ENCODE measurements around the gene RARS2. TPM values are rescaled to one million over a fixed set of nuclear protein-coding genes. Genes with fewer than 3 reads are reported as not detected.

RARS2 gene
- total RNA-seq, 5 donors from 2014 or later (not counting 1 experiment from before 2014, with no cell fraction given): 27.5 to 31.4 (median 28.4) TPM

DNA sequence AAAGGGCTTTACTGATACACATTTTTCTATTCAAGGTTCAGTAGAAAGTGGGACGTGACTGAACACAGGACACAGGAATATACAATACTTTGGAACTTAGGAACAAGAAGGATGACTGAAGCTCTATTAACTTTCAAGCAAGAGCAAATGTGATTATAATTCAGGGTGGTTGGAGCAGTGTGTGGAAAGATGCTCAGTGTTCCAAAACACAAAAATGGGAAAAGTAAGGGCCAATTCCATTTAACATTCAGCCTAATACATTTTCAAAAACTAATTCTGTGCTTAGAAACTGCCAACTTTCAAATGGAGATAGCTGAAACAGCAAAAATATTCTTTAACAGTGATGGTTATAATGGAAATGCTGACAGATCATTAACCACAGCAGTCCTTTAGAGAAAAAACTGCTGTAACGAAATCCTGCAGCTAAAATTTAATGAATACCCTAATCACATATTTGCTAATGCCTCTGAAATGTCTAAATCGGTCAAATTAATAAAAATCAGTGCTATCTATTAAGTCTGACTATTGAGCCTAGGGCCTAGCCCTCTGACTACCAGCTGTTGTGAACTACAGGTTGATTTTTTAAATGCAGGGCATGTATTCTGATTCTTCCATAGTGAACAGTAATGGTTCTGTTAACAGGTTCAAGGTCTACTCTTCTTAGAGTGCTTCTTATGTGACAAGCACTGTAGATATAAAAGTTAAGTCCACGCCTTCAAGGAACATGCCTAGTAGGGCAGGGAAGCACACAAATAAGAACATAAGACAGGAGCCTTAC is 45.9 kb downstream of the RARS2 start:
- CTCF ChIA-PET: interaction anchor here in 1 of 2 donors (0.6 kb wide), 1 partner anchor 12 kb away, joined by 6 read pairs; no protein-coding TSS in a partner anchor
- peaks cover 0 to 5% (median 0%) of the 10 kb centered on the region in 3 donors for H3K9me3 Mint-ChIP-seq

DNA sequence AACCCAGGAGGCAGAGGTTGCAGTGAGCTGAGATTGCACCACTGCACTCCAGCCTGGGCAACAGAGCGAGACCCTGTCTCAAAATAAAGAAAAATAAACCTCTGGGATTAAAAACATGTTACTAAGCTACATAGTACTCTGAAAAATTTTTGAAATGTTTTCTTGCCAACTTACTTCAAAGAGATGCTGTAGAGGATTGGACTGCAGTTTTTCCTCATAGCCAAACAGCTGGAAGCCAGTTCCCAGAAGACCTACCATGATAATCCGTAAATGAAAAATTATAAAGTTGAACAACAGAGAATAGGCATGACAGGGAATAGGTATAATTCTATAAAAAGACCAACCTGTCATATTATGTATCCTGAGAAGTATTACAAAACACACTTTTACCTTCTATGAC is 48.0 kb downstream of the RARS2 start:
- no CpG with 5 or more reads among the region's 2 CpGs for whole genome bisulfite sequencing (ENCODE audit: insufficient coverage)
- POLR2A ChIA-PET: no interaction called here
- Histone ChIP-seq H3K4me1 (ENCODE audit: control insufficient read depth in 1 of 2, extremely low read depth in 1 of 2, insufficient read depth in 2 of 2, low read length in 2 of 2) (no peaks in the 10 kb centered on the region), H3K27ac (ENCODE audit: low read length) (no peak overlapping the region), H3K27me3 (replicated peaks in 1 of 2; ENCODE audit: control insufficient read depth in 2 of 2, extremely low read depth in 1 of 2, insufficient read depth in 2 of 2, low read length in 1 of 2) (no peaks in the 10 kb centered on the region), H3K4me3 (ENCODE audit: control insufficient read depth in 1 of 2, extremely low read depth in 1 of 2, low read length in 1 of 2) (no peak overlapping the region), H3K36me3 (ENCODE audit: control insufficient read depth in 2 of 2, extremely low read depth in 1 of 2, insufficient read depth in 1 of 2, low read length in 1 of 2) (peaks cover 6 to 51% of the 10 kb centered on the region in 2 donors), H3K9me3 (no peaks in the 10 kb centered on the region)
- DNase-seq: no peak
- Mint-ChIP-seq H3K9me3 (peaks cover 0 to 5% (median 0%) of the 10 kb centered on the region in 3 donors), H3K4me1 (peaks cover 2 to 7% (median 5%) of the 10 kb centered on the region in 3 donors), H3K27me3 (no peaks in the 10 kb centered on the region), H3K4me3 (no peak overlapping the region), H3K36me3 (peaks cover 69% of the 10 kb centered on the region), H3K27ac (no peak overlapping the region)
- CTCF ChIA-PET: interaction anchor here in 1 of 2 donors (0.6 kb wide), 1 partner anchor 8 kb away, joined by 6 read pairs; no protein-coding TSS in a partner anchor
- ATAC-seq (replicated peaks in 1 of 4): no peak

More for the DNA sequence above, 45.9 kb downstream of the RARS2 start:
- H3K27me3 ChIP-seq (replicated peaks in 1 of 2; ENCODE audit: control insufficient read depth in 2 of 2, extremely low read depth in 1 of 2, insufficient read depth in 2 of 2, low read length in 1 of 2): no peaks in the 10 kb centered on the region
- H3K4me3 Mint-ChIP-seq: no peak overlapping the region
- ATAC-seq (replicated peaks in 1 of 4) (no peak), DNase-seq (no peak)
- WGBS (ENCODE audit: insufficient coverage): 100% methylated on average over 2 of the region's 4 CpGs
- H3K27me3 Mint-ChIP-seq: no peaks in the 10 kb centered on the region
- H3K4me1 Mint-ChIP-seq: no peaks in the 10 kb centered on the region
- peaks cover 6 to 56% of the 10 kb centered on the region in 2 donors for H3K36me3 ChIP-seq (ENCODE audit: control insufficient read depth in 2 of 2, extremely low read depth in 1 of 2, insufficient read depth in 1 of 2, low read length in 1 of 2)
- no peak overlapping the region for H3K27ac ChIP-seq (ENCODE audit: low read length)
- no peak overlapping the region for H3K27ac Mint-ChIP-seq
- H3K9me3 ChIP-seq: no peaks in the 10 kb centered on the region
- POLR2A ChIA-PET: interaction anchor here in 1 of 2 donors (0.6 kb wide), 1 partner anchor 99 kb away, joined by 3 read pairs; no protein-coding TSS in a partner anchor
- H3K4me3 ChIP-seq (ENCODE audit: control insufficient read depth in 1 of 2, extremely low read depth in 1 of 2, low read length in 1 of 2): no peak overlapping the region
- no peaks in the 10 kb centered on the region for H3K4me1 ChIP-seq (ENCODE audit: control insufficient read depth in 1 of 2, extremely low read depth in 1 of 2, insufficient read depth in 2 of 2, low read length in 2 of 2)
- peaks cover 64% of the 10 kb centered on the region for H3K36me3 Mint-ChIP-seq

DNA sequence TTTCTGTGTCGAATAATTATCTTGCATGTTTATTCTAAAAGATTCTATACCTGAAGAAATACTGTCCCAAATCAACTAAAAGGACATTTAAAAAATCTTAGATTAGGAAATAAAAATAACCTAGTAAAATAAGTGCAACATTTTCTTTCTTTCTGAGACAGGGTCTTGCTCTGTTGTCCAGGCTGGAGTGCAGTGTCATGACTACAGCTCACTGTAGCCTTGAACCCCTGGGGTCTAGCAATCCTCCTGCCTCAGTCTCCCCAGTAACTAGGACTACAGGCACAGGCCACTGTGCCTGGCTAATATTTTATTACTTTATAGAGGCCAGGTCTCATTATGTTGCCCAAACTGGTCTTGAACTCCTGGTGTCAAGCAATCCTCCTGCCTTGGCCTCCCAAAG is 48.7 kb downstream of the RARS2 start:
- Mint-ChIP-seq H3K27ac (no peak overlapping the region), H3K4me1 (peaks cover 2 to 7% (median 5%) of the 10 kb centered on the region in 3 donors), H3K36me3 (peaks cover 67% of the 10 kb centered on the region), H3K4me3 (no peak overlapping the region), H3K9me3 (peaks cover 0 to 5% (median 0%) of the 10 kb centered on the region in 3 donors), H3K27me3 (no peaks in the 10 kb centered on the region)
- no peak for DNase-seq
- POLR2A ChIA-PET: no interaction called here
- WGBS (ENCODE audit: insufficient coverage): no CpG with 5 or more reads among the region's 1 CpG
- H3K36me3 ChIP-seq (ENCODE audit: control insufficient read depth in 2 of 2, extremely low read depth in 1 of 2, insufficient read depth in 1 of 2, low read length in 1 of 2): peaks cover 6 to 50% of the 10 kb centered on the region in 2 donors
- CTCF ChIA-PET: no interaction called here
- no peak overlapping the region for H3K27ac ChIP-seq (ENCODE audit: low read length)
- no peak overlapping the region for H3K4me3 ChIP-seq (ENCODE audit: control insufficient read depth in 1 of 2, extremely low read depth in 1 of 2, low read length in 1 of 2)
- no peak for ATAC-seq (replicated peaks in 1 of 4)
- H3K27me3 ChIP-seq (replicated peaks in 1 of 2; ENCODE audit: control insufficient read depth in 2 of 2, extremely low read depth in 1 of 2, insufficient read depth in 2 of 2, low read length in 1 of 2): no peaks in the 10 kb centered on the region
- no peaks in the 10 kb centered on the region for H3K9me3 ChIP-seq
- no peaks in the 10 kb centered on the region for H3K4me1 ChIP-seq (ENCODE audit: control insufficient read depth in 1 of 2, extremely low read depth in 1 of 2, insufficient read depth in 2 of 2, low read length in 2 of 2)

DNA sequence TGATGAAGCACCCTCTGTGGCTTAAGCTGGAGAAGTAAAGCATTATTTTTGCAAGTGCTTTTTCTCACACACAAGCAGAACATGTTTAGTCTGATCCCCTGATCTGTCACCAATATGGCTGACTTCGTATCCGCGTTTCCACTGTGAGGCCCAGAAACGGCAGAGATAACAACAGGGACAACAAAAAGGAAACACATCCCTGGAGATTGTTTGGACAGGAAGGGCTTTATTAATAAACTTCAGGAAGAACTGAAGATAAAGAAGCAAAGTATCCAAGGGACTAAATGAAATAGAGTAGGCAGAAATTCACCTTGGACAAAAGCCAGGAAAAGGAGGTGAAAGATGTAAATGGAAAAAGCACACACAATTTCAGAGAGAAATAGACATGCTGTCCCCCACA is 49.2 kb downstream of the RARS2 start:
- CTCF ChIA-PET: interaction anchor here in 1 of 2 donors (0.6 kb wide), 1 partner anchor 218 kb away, joined by 3 read pairs; no protein-coding TSS in a partner anchor
- H3K36me3 ChIP-seq (ENCODE audit: control insufficient read depth in 2 of 2, extremely low read depth in 1 of 2, insufficient read depth in 1 of 2, low read length in 1 of 2): peaks cover 6 to 48% of the 10 kb centered on the region in 2 donors

DNA sequence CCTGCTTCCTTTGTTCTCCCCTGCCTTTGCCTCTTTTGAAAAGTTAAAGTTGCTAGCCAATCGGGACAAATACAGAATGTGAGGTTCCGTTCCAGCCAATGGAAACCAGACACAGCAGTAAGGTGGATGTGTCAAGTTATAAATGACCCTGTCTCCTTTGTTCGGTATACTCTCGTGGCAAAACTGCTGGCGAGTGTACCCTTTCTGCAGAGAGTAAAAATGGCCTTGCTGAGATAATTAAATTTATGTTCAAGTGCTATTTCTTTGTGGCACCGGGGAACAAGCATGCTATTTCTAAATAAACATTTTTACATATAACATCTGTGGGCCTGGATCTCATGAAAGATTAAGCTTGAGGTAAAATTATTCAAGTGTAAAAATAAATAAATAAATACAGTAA is 50.2 kb downstream of the RARS2 start:
- peaks cover 6 to 41% of the 10 kb centered on the region in 2 donors for H3K36me3 ChIP-seq (ENCODE audit: control insufficient read depth in 2 of 2, extremely low read depth in 1 of 2, insufficient read depth in 1 of 2, low read length in 1 of 2)
- ChIA-PET POLR2A (no interaction called here), CTCF (no interaction called here)
- H3K27ac ChIP-seq (ENCODE audit: low read length): no peak overlapping the region
- ATAC-seq (replicated peaks in 1 of 4) (no peak), DNase-seq (no peak)
- no peaks in the 10 kb centered on the region for H3K9me3 ChIP-seq
- no peaks in the 10 kb centered on the region for H3K4me1 ChIP-seq (ENCODE audit: control insufficient read depth in 1 of 2, extremely low read depth in 1 of 2, insufficient read depth in 2 of 2, low read length in 2 of 2)
- H3K27me3 Mint-ChIP-seq: no peaks in the 10 kb centered on the region
- H3K4me1 Mint-ChIP-seq: peaks cover 2 to 9% (median 5%) of the 10 kb centered on the region in 3 donors
- H3K4me3 Mint-ChIP-seq: no peak overlapping the region
- H3K27me3 ChIP-seq (replicated peaks in 1 of 2; ENCODE audit: control insufficient read depth in 2 of 2, extremely low read depth in 1 of 2, insufficient read depth in 2 of 2, low read length in 1 of 2): no peaks in the 10 kb centered on the region
- 90% methylated on average over 2 of the region's 6 CpGs for WGBS (ENCODE audit: insufficient coverage)
- H3K9me3 Mint-ChIP-seq: peaks cover 0 to 5% (median 0%) of the 10 kb centered on the region in 3 donors
- H3K27ac Mint-ChIP-seq: no peak overlapping the region
- peaks cover 59% of the 10 kb centered on the region for H3K36me3 Mint-ChIP-seq
- no peak overlapping the region for H3K4me3 ChIP-seq (ENCODE audit: control insufficient read depth in 1 of 2, extremely low read depth in 1 of 2, low read length in 1 of 2)

More for the DNA sequence above, 49.2 kb downstream of the RARS2 start:
- POLR2A ChIA-PET: no interaction called here
- Histone ChIP-seq H3K27me3 (replicated peaks in 1 of 2; ENCODE audit: control insufficient read depth in 2 of 2, extremely low read depth in 1 of 2, insufficient read depth in 2 of 2, low read length in 1 of 2) (no peaks in the 10 kb centered on the region), H3K4me3 (ENCODE audit: control insufficient read depth in 1 of 2, extremely low read depth in 1 of 2, low read length in 1 of 2) (no peak overlapping the region), H3K4me1 (ENCODE audit: control insufficient read depth in 1 of 2, extremely low read depth in 1 of 2, insufficient read depth in 2 of 2, low read length in 2 of 2) (no peaks in the 10 kb centered on the region), H3K9me3 (no peaks in the 10 kb centered on the region), H3K27ac (ENCODE audit: low read length) (no peak overlapping the region)
- Mint-ChIP-seq H3K4me3 (no peak overlapping the region), H3K9me3 (peaks cover 0 to 5% (median 0%) of the 10 kb centered on the region in 3 donors), H3K4me1 (peaks cover 2 to 7% (median 5%) of the 10 kb centered on the region in 3 donors), H3K36me3 (peaks cover 61% of the 10 kb centered on the region), H3K27ac (no peak overlapping the region), H3K27me3 (no peaks in the 10 kb centered on the region)
- no peak for DNase-seq
- 100% methylated on average over 1 of the region's 4 CpGs for WGBS (ENCODE audit: insufficient coverage)
- no peak for ATAC-seq (replicated peaks in 1 of 4)

DNA sequence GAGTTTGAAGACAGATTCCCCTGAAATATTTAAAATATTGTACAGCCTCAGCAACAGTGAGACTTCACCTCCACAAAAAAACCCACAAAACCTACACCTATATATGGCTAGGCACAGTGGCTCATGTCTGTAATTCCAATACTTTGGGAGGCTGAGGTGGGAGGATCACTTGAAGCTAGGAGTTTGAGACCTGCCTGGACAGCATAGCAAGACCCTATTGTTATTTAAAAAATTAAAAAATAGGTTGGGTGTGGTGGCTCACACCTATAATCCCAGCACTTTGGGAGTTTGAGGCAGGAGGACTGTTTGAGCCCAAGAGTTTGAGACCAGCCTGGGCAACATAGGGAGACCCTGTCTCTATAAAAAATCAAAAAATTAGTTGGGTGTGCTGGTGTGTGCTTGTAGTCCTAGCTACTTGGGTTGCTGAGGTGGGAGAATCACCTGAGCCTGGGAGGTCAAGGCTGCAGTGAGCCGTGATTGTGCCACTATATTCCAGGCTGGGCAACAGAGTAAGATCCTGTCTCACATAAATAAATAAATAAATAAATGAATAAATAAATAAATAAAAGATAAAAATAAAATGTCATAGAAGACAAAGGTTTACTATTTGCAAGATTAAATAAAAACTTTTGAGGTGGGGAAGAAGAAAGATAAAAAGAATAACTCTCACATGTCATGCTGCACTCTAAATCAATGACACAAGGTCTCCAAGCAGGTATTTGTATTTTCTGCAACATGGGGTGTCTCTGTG is 51.1 kb downstream of the RARS2 start:
- peaks cover 55% of the 10 kb centered on the region for H3K36me3 Mint-ChIP-seq
- POLR2A ChIA-PET: no interaction called here
- CTCF ChIA-PET: no interaction called here
- Histone ChIP-seq H3K36me3 (ENCODE audit: control insufficient read depth in 2 of 2, extremely low read depth in 1 of 2, insufficient read depth in 1 of 2, low read length in 1 of 2) (peaks cover 6 to 35% of the 10 kb centered on the region in 2 donors), H3K9me3 (no peaks in the 10 kb centered on the region), H3K27me3 (replicated peaks in 1 of 2; ENCODE audit: control insufficient read depth in 2 of 2, extremely low read depth in 1 of 2, insufficient read depth in 2 of 2, low read length in 1 of 2) (no peaks in the 10 kb centered on the region), H3K27ac (ENCODE audit: low read length) (no peak overlapping the region), H3K4me3 (ENCODE audit: control insufficient read depth in 1 of 2, extremely low read depth in 1 of 2, low read length in 1 of 2) (no peak overlapping the region), H3K4me1 (ENCODE audit: control insufficient read depth in 1 of 2, extremely low read depth in 1 of 2, insufficient read depth in 2 of 2, low read length in 2 of 2) (no peaks in the 10 kb centered on the region)
- H3K27me3 Mint-ChIP-seq: no peaks in the 10 kb centered on the region
- no peak for DNase-seq
- H3K4me1 Mint-ChIP-seq: peaks cover 2 to 14% (median 5%) of the 10 kb centered on the region in 3 donors
- ATAC-seq (replicated peaks in 1 of 4): no peak
- WGBS (ENCODE audit: insufficient coverage): no CpG with 5 or more reads among the region's 1 CpG
- H3K4me3 Mint-ChIP-seq: no peak overlapping the region
- no peak overlapping the region for H3K27ac Mint-ChIP-seq
- peaks cover 0 to 5% (median 0%) of the 10 kb centered on the region in 3 donors for H3K9me3 Mint-ChIP-seq
